OCI-LY7 (cell line): Measurements from ENCODE around the gene ICAM2. TPM values are rescaled to one million over a fixed set of nuclear protein-coding genes. Genes with fewer than 3 reads are reported as not detected.

Source experiments
- BruUV-seq: library from RNA; stranded (reverse); fragments of 400-500 nt; replicated peaks from 2 replicates; lab custom pipeline; 2021; lab: Mats Ljungman, UMichigan
- CTCF ChIA-PET: fragments of 300-600 bp; sonication (Branson Sonifier 250); formaldehyde crosslinking; loops from one replicate; lab custom pipeline; 2022; ENCODE audit warnings: antibody characterized with exemption; ENCODE audit not compliant: unreplicated experiment; lab: Charles Lee
- POLR2A ChIA-PET: fragments of 300-600 bp; sonication (Branson Sonifier 250); formaldehyde crosslinking; loops from one replicate; lab custom pipeline; 2022; ENCODE audit warnings: antibody characterized with exemption; lab: Charles Lee
- DNase-seq: peaks from one replicate; pipeline ENCODE4 v3.0.0-alpha.2; 2015; ENCODE audit warnings: low spot score
- H2AFZ ChIP-seq: fragments of 200-600 bp; sonication (generic), shearing (Covaris generic); 2 replicates; pipeline ENCODE4 v1.6.1; 2014; ENCODE audit warnings: mild to moderate bottlenecking, antibody characterized with exemption, low read length, moderate library complexity
- H3K27ac ChIP-seq: fragments of 200-600 bp; sonication (generic); 2 replicates; pipeline ENCODE4 v1.5.1; 2014; ENCODE audit warnings: mixed run types, low read depth, mild to moderate bottlenecking, moderate library complexity, low read length, inconsistent platforms; ENCODE audit not compliant: poor library complexity, severe bottlenecking
- H3K36me3 ChIP-seq: fragments of 200-600 bp; sonication (generic); 2 replicates; pipeline ENCODE4 v1.6.1; 2014; ENCODE audit warnings: mild to moderate bottlenecking, antibody characterized with exemption, low read length, moderate library complexity, mixed read lengths; ENCODE audit not compliant: insufficient read depth
- H3K4me1 ChIP-seq: fragments of 200-600 bp; sonication (generic); 2 replicates; pipeline ENCODE4 v1.5.1; 2014; ENCODE audit warnings: mild to moderate bottlenecking, low read length; ENCODE audit not compliant: insufficient read depth, poor library complexity, severe bottlenecking
- H3K4me2 ChIP-seq: fragments of 200-600 bp; sonication (generic); 2 replicates; pipeline ENCODE4 v1.6.1; 2014; ENCODE audit warnings: mild to moderate bottlenecking, low read length
- H3K4me3 ChIP-seq: fragments of 200-600 bp; sonication (generic); 2 replicates; pipeline ENCODE4 v1.5.1; 2014; ENCODE audit warnings: mild to moderate bottlenecking, low read depth, low read length; ENCODE audit not compliant: poor library complexity, severe bottlenecking
- H3K79me2 ChIP-seq: fragments of 200-600 bp; sonication (generic); 2 replicates; pipeline ENCODE4 v1.6.1; 2016; ENCODE audit warnings: low read depth, mild to moderate bottlenecking, low read length, moderate library complexity, mixed read lengths; ENCODE audit not compliant: insufficient read depth
- H3K9me2 ChIP-seq: fragments of 200-600 bp; sonication (generic); 2 replicates; pipeline ENCODE4 v1.6.1; 2016; ENCODE audit warnings: mild to moderate bottlenecking, low read length, mixed read lengths; ENCODE audit not compliant: insufficient read depth
- H3K9me3 ChIP-seq: fragments of 200-600 bp; sonication (generic); 2 replicates; pipeline ENCODE4 v1.6.1; 2014; ENCODE audit warnings: mild to moderate bottlenecking, mixed run types, low read length, mixed read lengths
- H4K20me1 ChIP-seq: fragments of 200-600 bp; sonication (generic); 2 replicates; pipeline ENCODE4 v1.6.1; 2014; ENCODE audit warnings: mild to moderate bottlenecking, antibody characterized with exemption, low read length, moderate library complexity, mixed read lengths; ENCODE audit not compliant: insufficient read depth
- EZH2phosphoT487 ChIP-seq: fragments of 200-600 bp; sonication (generic); IDR thresholded peaks from 2 replicates; pipeline ENCODE4 v1.6.1; 2018; ENCODE audit warnings: low read depth, borderline replicate concordance, mild to moderate bottlenecking, mixed run types, antibody characterized with exemption, low read length, moderate library complexity, mixed read lengths
- intact Hi-C: fragments of 100-400 bp; cut with micrococcal nuclease; formaldehyde crosslinking; loops from one replicate; pipeline ENCODE4 v1.10.0; 2022; ENCODE audit not compliant: unreplicated experiment
- total RNA-seq, 2 experiments: library from RNA; depleted of rRNA in 1 of 2; stranded (reverse); fragments of >200 nt in 1 of 2; shearing (Covaris generic) in 1 of 2; gene quantifications; 2 replicates each; pipeline ENCODE4 v1.2.3, GENCODE V29; 2014 to 2022
- TF ChIP-seq, protein P1 (sequence below): fragments of 200-600 bp; sonication (generic); conservative IDR thresholded peaks from 2 replicates; pipeline ENCODE4 v1.5.1; 2014; ENCODE audit warnings: mild to moderate bottlenecking, antibody characterized with exemption, low read length, moderate library complexity, mixed read lengths

ICAM2 gene
- total RNA-seq, 2 experiments from 2014 or later, result 88.7 to 112 TPM

DNA sequence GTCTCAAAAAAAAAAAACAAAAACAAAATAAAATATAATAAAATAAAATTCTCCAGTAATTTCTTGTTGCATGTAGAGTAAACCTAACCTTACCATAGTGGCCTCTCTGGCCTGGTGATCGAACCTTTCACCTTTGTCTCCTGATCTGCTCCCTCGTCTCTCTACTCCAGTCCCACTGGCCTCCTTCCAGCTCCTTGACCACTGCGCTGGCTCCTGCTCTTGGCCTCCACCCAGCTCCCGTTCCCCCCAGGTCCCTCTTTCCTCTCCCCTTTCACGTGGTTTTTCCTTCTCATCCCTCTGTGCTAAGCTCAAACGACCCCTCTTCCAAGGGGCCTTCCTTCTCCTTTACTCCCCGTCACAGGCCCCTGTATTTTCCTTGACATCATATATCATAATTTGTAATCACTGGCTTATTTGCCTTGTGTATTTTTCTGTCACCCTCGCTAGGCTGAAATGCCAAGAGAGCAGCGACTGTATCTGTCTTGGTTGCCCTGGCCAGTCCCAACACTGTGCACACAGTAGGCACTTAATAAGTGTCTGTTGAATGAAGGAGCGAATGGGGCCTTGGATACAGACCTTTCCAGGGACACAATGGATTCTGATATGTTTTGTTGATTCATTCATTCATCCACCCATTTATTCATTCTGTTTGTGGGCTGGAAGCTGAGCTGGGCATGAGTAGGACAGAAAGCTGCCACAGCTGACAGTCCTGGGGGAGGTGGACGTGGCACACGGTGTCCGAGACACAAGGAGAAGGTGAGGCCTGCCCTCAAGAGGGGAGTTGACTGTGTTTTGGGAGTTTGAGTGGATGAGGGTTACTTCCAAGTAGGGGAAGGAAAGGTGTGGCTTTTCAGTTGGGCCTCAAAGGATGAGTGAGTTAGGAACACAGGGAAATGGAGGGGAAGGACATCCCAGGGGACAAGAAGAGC, 41.9 kb downstream of the ICAM2 start:
- CTCF ChIA-PET, result no interaction called here
- POLR2A ChIA-PET, result interaction anchor here (0.7 to 2.1 kb wide), 3 partner anchors 17 to 319 kb away, joined by 3 to 7 read pairs (median 5); no protein-coding TSS in a partner anchor
- DNase-seq, result no peak
- Histone ChIP-seq H4K20me1 (no peaks in the 10 kb centered on the region), H3K4me3 (no peak overlapping the region), H3K27ac (no peak overlapping the region), H3K9me2 (no peaks in the 10 kb centered on the region), H3K4me1 (peaks cover 4% of the 10 kb centered on the region), H3K4me2 (no peak overlapping the region), H3K36me3 (no peaks in the 10 kb centered on the region), H3K79me2 (no peaks in the 10 kb centered on the region), H2AFZ (no peak overlapping the region), H3K9me3 (peaks cover 17% of the 10 kb centered on the region)
- intact Hi-C loops, result no loop called here
- BruUV-seq, result no TSS peak
- no peak for TF ChIP-seq EZH2phosphoT487
- TF ChIP-seq, protein P1, sequence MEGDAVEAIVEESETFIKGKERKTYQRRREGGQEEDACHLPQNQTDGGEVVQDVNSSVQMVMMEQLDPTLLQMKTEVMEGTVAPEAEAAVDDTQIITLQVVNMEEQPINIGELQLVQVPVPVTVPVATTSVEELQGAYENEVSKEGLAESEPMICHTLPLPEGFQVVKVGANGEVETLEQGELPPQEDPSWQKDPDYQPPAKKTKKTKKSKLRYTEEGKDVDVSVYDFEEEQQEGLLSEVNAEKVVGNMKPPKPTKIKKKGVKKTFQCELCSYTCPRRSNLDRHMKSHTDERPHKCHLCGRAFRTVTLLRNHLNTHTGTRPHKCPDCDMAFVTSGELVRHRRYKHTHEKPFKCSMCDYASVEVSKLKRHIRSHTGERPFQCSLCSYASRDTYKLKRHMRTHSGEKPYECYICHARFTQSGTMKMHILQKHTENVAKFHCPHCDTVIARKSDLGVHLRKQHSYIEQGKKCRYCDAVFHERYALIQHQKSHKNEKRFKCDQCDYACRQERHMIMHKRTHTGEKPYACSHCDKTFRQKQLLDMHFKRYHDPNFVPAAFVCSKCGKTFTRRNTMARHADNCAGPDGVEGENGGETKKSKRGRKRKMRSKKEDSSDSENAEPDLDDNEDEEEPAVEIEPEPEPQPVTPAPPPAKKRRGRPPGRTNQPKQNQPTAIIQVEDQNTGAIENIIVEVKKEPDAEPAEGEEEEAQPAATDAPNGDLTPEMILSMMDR, result no peak

DNA sequence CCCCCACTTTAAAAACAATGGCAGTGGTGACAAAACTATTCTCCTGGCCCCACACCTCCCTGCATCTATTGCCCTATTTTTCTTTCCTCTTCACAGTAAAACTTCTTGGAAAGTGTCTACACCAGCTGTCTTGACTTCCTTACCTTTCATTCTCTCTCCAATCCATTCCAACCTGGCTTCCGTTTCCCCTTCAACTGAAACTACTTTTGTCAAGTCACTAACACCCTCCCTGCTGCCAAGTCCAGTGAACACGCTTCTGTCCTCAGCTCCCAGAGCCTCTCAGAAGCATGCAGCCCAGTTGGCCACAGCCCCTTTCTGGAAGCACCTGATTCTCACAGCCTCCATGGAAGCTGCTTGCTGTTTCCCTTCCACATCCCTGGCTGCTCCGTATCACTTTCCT, 43.7 kb downstream of the ICAM2 start:
- Histone ChIP-seq H3K27ac (no peak overlapping the region), H3K36me3 (no peaks in the 10 kb centered on the region), H2AFZ (no peak overlapping the region), H3K79me2 (no peaks in the 10 kb centered on the region), H3K4me3 (no peak overlapping the region), H4K20me1 (no peaks in the 10 kb centered on the region), H3K4me1 (peaks cover 4% of the 10 kb centered on the region), H3K4me2 (no peak overlapping the region), H3K9me3 (peaks cover 2% of the 10 kb centered on the region), H3K9me2 (no peaks in the 10 kb centered on the region)
- TF ChIP-seq, protein P1, result no peak
- TF ChIP-seq EZH2phosphoT487, result no peak
- no peak for DNase-seq
- CTCF ChIA-PET, result no interaction called here
- POLR2A ChIA-PET, result no interaction called here
- intact Hi-C loops, result no loop called here
- BruUV-seq, result no TSS peak
